ENCODE measurements around the gene PLCH1. TPM values are rescaled to one million over a fixed set of nuclear protein-coding genes. Genes with fewer than 3 reads are reported as not detected.
"Not testable (repeated sequence)": the region's sequence is repeated elsewhere in the genome, so short reads cannot be mapped to it uniquely, and the experiment has no call there.

Gene PLCH1
- total and polyA plus RNA-seq, 3 donors from 2014 or later, result 23.2 to 32.1 (median 29.3) TPM

DNA sequence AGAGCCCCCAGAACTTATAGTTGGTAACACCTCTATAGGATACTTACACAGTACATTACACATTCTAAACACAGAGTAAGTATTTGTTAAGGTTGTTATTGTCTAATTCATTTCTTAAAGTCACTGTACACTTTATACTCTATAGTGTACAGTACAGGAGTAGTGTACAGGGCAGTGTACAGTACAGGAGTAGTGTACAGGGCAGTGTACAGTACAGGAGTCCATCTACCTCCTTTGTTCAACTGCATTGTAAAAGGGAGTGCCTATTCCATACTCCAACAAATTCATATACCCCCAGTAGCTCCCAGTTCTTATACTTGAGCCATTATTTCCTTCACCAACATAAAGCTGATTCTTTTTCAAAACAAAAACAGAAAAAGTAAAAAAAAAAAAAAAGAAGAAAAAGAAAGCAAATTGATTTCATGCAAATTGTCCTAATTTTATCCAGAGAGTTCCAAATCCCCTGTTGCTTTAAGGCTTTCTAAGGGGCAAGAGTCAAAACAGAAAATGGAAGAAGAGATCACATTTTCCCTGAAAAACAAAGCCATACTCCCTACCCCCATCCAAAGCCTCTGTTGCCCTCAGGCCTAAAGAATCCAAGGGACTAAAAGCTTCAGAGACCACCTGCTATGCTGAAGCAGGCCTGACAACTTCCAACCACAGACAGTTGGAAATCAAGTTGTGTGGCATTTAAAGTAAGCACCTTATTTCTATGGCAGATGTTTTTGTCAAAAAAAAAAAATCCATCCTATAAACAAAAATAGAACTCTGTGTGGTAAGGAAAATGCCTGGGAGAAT lies 125.6 kb downstream of the PLCH1 start:
- TF ChIP-seq, protein P1, sequence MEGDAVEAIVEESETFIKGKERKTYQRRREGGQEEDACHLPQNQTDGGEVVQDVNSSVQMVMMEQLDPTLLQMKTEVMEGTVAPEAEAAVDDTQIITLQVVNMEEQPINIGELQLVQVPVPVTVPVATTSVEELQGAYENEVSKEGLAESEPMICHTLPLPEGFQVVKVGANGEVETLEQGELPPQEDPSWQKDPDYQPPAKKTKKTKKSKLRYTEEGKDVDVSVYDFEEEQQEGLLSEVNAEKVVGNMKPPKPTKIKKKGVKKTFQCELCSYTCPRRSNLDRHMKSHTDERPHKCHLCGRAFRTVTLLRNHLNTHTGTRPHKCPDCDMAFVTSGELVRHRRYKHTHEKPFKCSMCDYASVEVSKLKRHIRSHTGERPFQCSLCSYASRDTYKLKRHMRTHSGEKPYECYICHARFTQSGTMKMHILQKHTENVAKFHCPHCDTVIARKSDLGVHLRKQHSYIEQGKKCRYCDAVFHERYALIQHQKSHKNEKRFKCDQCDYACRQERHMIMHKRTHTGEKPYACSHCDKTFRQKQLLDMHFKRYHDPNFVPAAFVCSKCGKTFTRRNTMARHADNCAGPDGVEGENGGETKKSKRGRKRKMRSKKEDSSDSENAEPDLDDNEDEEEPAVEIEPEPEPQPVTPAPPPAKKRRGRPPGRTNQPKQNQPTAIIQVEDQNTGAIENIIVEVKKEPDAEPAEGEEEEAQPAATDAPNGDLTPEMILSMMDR (IDR thresholded peaks at IDR 0.05), result no peak
- Histone ChIP-seq H3K4me3 (no peak overlapping the region), H3K4me1 (no peaks in the 10 kb centered on the region), H3K27me3 (no peaks in the 10 kb centered on the region), H3K27ac (no peak overlapping the region), H3K36me3 (ENCODE audit: low read depth, missing control alignments) (no peaks in the 10 kb centered on the region), H3K9me3 (no peaks in the 10 kb centered on the region)
- intact Hi-C loops (cut with DNase I; ENCODE audit: low total_unique reads), result no loop called here
- DNase-seq, result no peak

DNA sequence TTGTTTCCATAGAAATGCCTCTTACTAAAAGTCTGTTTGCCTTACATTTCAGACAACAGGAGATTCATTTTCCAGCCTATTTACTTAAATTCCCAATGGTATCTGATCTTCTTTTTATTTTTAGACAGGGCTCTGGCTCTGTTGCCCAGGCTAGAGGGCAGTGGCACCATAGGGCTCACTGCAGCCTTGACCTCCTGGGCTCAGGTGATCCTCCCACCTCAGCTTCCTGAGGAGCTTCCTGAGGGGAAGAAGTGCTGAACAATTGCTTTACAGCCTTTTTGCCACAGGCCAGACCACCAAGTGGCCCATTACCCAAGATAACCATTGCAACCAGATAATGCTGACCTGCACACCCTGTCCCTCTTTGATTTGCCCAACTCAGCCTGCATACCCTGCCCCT lies 126.3 kb downstream of the PLCH1 start:
- intact Hi-C loops (cut with DNase I; ENCODE audit: low total_unique reads), result no loop called here
- no peaks in the 10 kb centered on the region for H3K9me3 ChIP-seq

DNA sequence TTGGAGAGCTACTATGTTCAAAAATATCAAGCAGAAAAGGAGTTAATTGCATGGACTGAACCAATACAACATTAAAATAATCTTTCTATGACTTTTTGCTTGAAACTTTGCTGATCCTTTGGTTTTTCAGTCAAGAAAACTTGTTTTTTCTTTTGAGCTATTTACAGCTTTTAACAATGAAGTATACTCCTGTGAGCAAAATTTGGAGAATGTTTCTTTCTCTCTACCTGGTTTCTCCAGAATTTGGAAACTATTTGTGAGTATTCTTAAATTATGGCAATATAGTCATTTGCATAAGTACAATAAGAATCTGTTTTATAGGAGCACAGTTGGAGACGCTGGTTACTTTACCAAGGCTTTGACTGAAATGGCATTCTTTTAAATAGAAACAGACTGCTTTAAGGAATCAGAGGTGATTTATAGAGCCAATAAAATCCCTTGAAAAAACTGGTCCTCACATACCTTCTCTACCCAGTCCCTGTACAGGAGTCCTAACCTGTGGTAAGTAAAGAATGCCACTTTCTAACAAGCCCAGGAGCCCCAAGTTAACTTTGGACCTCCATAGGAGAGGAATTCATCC lies 127.4 kb downstream of the PLCH1 start:
- Histone ChIP-seq H3K27ac (no peak overlapping the region), H3K4me1 (no peaks in the 10 kb centered on the region), H3K9me3 (no peaks in the 10 kb centered on the region), H3K36me3 (ENCODE audit: low read depth, missing control alignments) (no peaks in the 10 kb centered on the region), H3K27me3 (no peaks in the 10 kb centered on the region), H3K4me3 (no peak overlapping the region)
- WGBS, 2 donors, result 82 to 85% methylated on average over 1 of the region's 1 CpG
- DNase-seq, result no peak
- no peak for TF ChIP-seq POLR2A (IDR thresholded peaks at IDR 0.05)
- TF ChIP-seq, protein P1 (IDR thresholded peaks at IDR 0.05), result no peak
- intact Hi-C loops (cut with DNase I; ENCODE audit: low total_unique reads), result no loop called here

More for the DNA sequence above, 126.3 kb downstream of the PLCH1 start:
- no peaks in the 10 kb centered on the region for H3K36me3 ChIP-seq (ENCODE audit: low read depth, missing control alignments)
- H3K4me1 ChIP-seq, result no peaks in the 10 kb centered on the region
- H3K4me3 ChIP-seq, result no peak overlapping the region
- H3K27me3 ChIP-seq, result no peaks in the 10 kb centered on the region
- no peak for TF ChIP-seq POLR2A (IDR thresholded peaks at IDR 0.05)
- TF ChIP-seq, protein P1 (IDR thresholded peaks at IDR 0.05), result no peak
- no peak for DNase-seq
- H3K27ac ChIP-seq, result no peak overlapping the region

DNA sequence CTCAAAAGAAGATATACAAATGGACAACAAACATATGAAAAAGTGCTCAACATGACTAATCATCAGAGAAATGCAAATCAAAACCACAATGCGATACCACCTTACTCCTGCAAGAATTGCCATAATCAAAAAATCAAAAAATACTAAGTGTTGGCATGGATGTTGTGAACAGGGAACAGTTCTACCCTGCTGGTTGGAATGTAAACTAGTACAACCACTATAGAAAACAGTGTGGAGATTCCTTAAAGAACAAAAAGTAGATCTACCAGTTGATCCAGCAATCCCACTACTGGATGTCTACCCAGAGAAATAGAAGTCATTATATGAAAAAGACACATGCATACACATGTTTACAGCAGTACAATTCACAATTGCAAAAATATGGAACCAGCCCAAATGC lies 129.7 kb downstream of the PLCH1 start:
- H3K36me3 ChIP-seq (ENCODE audit: low read depth, missing control alignments); intact Hi-C loops (cut with DNase I; ENCODE audit: low total_unique reads); H3K4me1 ChIP-seq; H3K27ac ChIP-seq; H3K4me3 ChIP-seq; H3K27me3 ChIP-seq; H3K9me3 ChIP-seq; DNase-seq: not testable (repeated sequence)
- WGBS, 2 donors, result 88 to 89% methylated on average over 1 of the region's 1 CpG

GRCh38 chr3:155614410-155614809 lies 130.5 kb downstream of the PLCH1 start:
- H3K4me1 ChIP-seq; H3K27ac ChIP-seq; H3K9me3 ChIP-seq; intact Hi-C loops (cut with DNase I; ENCODE audit: low total_unique reads); H3K36me3 ChIP-seq (ENCODE audit: low read depth, missing control alignments); H3K27me3 ChIP-seq; DNase-seq; H3K4me3 ChIP-seq: not testable (repeated sequence)

- Histone ChIP-seq H3K36me3 (ENCODE audit: low read depth, missing control alignments) (no peaks in the 10 kb centered on the region), H3K27ac (no peak overlapping the region), H3K4me3 (no peak overlapping the region), H3K27me3 (no peaks in the 10 kb centered on the region), H3K4me1 (no peaks in the 10 kb centered on the region), H3K9me3 (no peaks in the 10 kb centered on the region)
- DNase-seq, result no peak
- intact Hi-C loops (cut with DNase I; ENCODE audit: low total_unique reads), result no loop called here
- TF ChIP-seq, protein P1 (IDR thresholded peaks at IDR 0.05), result no peak
These were observed 133.4 kb downstream of the PLCH1 start for GRCh38 chr3:155611456-155611855.
